Suprapubic skin (tissue), 4 donors: ENCODE results near the gene CSNK1G1.

ENCODE experiments used
- POLR2A ChIP-seq, 2 donors: fragments of 450-650 bp; IDR thresholded peaks; one replicate each; pipeline ENCODE4 v1.6.1; 2017; ENCODE audit warnings: antibody characterized with exemption in 2 of 2, mild to moderate bottlenecking in 2 of 2, moderate library complexity in 2 of 2
- POLR2AphosphoS5 ChIP-seq, 3 donors: sonication (generic); formaldehyde crosslinking; IDR thresholded peaks; one replicate each; pipeline ENCODE4 v1.6.1; 2017; ENCODE audit warnings: antibody characterized with exemption in 3 of 3

DNA sequence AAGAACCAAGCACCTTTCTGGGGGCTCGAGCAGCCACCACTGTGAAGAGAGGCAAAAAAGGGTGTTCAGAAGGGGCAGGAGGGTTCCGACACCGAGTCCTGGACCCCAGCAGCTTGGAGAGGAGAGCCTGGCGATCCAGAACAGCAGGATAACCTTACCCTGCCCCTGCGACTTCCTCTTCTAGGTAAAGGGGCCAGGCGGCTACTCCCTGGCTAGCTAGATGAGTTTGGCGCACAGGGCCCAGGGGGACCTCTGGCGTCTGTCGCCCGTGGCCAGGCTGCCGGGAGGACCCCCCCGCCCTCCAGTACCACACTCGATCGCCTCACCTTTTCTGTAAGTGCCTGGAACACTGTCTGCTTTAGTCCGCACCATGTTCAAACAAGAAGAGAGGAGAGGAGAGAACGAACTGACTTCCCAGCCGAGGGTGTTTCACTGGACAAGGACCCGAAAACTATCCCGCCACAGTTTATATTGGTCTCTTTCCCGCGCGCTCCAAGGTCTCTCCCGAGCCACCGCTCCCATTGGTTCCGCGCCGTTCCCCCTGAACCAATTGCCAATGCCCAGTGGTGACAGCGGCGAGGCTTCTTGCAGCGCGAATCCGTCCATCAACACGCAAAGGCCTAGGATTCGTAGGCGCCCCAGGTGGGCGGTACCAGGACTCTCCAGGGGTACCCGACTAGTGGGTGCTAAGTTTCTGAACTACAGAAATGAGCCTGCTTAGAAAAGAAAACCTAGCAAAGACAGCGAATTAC lies 25.2 kb upstream of the CSNK1G1 start, which contains the start of gene PCLAF:
- no peak for TF ChIP-seq POLR2A (IDR thresholded peaks at IDR 0.05)
- TF ChIP-seq POLR2AphosphoS5 (IDR thresholded peaks at IDR 0.05) = no peak
